Panc1 (cell line): ENCODE results near the gene SRCAP.

Source experiments
- CTCF ChIP-seq: fragments of 450-650 bp; IDR thresholded peaks from 2 replicates; pipeline ENCODE4 v1.5.1; 2017; ENCODE audit warnings: mild to moderate bottlenecking
- POLR2AphosphoS5 ChIP-seq: IDR thresholded peaks from 2 replicates; pipeline ENCODE4 v1.6.1; 2012; ENCODE audit warnings: mild to moderate bottlenecking, low read depth, low read length, moderate library complexity
- REST ChIP-seq, 2 experiments: IDR thresholded peaks; 2 replicates each; pipeline ENCODE4 v1.6.1; 2011 to 2012; ENCODE audit warnings: low read depth in 2 of 2, control low read depth in 1 of 2, low read length in 1 of 2, mild to moderate bottlenecking in 1 of 2, moderate library complexity in 1 of 2; ENCODE audit not compliant: insufficient read depth in 1 of 2
- SIN3A ChIP-seq: IDR thresholded peaks from 2 replicates; pipeline ENCODE4 v1.6.1; 2012; ENCODE audit warnings: low read depth, mild to moderate bottlenecking, low read length, moderate library complexity, borderline replicate concordance; ENCODE audit not compliant: insufficient read depth
- TCF7L2 ChIP-seq: IDR thresholded peaks from 2 replicates; pipeline ENCODE4 v1.6.1; 2011; ENCODE audit warnings: mild to moderate bottlenecking, low read depth, low read length, inconsistent platforms

- TF ChIP-seq CTCF (no peak), REST (IDR thresholded peaks at IDR 0.05; ENCODE audit: insufficient read depth in 1 of 2, low read depth in 2 of 2, low read length in 1 of 2) (no peak), SIN3A (0 out of 2 replicates have a peak, but pooled peaks have one; percentile 17), POLR2AphosphoS5 (peak; percentile 89), TCF7L2 (no peak)
These were observed 76.6 kb downstream of the SRCAP start for GRCh38 chr16:30775392-30776188.
